Fibroblast of upper back skin (primary cell): Measurements from ENCODE around the gene AFF1.
"Not testable (repeated sequence)": the region's sequence is repeated elsewhere in the genome, so short reads cannot be mapped to it uniquely, and the experiment has no call there.

Source experiments
- DNase-seq: peaks from one replicate; pipeline ENCODE4 v3.0.0-alpha.2; 2013

The AFF1 gene

DNA sequence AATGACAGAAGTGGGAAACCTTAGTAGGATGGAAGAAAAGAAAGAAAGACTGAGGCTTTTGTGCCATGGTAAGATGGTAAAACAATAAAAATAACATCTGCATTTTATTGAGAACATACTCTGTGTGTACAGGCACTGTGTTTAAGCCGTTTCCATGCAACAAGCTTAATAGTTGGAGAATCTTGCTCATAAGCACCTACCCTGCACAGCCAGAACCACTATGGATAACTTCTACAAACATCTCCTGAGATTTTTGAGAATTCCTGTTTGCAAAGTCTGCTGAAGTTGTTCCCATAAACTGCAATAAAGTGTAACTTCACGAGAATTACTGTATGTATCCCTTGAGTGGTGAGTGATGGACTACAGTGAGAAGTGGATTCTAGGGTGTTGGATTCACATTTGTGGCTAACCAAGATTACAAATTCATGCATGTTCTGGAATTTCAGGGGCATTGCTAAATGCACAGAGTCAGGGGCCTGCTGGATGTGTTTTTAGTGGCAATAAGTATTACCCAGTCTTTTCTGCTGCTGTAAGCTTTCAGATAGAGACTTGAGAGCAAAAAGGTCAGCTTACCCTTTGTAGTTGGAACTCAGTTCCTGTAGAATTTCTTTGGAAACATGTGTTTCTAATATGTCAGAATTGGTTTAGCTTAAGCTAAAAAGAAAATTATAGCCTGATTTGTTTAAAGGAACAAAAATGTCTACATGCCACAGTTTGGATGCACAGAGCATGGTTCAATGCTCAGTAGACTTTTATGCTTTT, 132.5 kb downstream of the AFF1 start:
- peak; percentile 74 for DNase-seq

DNA sequence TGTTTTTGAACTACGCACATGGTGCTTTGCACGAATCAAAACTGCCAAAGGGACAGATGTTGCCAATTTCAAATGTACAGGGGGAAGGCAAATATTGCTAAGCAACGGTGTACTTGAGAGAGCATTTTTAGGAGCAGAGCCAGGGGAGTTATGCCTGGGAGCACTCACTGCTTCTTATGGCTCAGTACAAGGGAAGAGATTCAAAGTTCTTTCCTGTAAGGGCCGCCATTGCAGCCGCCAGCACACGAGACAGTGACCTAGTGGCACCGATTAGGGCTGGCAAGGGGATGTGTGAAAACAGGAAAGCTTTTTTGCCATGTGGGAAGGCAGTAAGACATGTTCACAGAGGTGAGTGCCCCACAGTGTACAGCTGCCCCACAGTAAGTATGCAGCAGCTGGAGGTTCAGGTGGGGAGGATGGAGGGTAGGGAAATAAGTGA, 133.8 kb downstream of the AFF1 start:
- peak; percentile 52 for DNase-seq

DNA sequence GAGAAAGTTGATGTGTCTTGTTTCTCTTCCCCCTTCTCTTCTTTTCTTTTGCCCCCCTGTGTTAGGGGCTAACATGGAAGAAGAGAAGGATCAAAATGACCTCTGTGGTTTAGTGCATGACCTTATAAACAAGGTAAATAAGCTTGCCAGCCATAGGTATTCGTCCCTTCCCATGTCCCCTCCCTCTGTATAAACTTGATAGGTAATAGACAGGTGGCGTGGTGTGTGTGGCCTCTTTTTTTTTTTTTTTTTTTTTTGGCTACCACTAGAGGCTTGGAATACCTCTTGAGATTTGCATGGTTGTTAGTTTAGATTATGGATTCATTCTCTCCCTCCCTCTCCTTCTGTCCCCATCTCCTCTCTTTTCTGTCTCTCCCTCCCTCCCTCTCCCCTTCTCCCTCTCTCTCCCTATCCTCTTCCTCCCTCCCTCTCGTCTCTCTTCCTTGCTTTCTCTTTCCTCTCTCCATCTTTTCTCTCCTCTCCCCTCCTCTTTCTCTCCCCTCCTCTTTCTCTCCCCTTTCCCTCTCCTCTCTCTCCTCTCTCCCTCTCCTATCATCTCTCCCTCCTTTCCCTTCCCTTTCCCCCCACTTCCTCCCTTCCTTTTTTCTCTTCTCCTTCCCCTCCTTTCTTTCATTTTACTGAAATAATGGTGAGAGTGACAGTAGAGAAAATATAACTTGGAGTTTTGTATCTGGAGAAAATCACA, 134.4 kb downstream of the AFF1 start:
- DNase-seq, result no peak

DNA sequence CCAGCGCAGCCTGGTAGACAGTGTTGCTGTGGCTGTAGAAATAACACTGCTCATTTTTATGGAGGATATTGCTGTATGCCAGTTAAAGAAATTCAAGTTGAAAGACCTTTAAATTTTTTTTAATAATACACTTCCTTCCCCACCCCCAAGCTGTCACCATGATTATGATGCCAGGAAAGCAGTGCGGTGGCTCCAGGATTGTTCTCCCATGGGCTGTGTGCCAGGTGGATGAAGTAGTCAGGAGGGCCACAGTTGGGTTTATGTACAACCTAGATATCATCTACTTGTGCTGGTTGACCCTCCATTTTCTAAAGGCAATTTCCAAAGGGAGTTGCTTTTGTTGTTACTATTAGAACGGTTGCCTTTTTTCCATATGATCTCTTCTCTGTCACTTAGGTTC, 136.6 kb downstream of the AFF1 start:
- DNase-seq, result no peak

DNA sequence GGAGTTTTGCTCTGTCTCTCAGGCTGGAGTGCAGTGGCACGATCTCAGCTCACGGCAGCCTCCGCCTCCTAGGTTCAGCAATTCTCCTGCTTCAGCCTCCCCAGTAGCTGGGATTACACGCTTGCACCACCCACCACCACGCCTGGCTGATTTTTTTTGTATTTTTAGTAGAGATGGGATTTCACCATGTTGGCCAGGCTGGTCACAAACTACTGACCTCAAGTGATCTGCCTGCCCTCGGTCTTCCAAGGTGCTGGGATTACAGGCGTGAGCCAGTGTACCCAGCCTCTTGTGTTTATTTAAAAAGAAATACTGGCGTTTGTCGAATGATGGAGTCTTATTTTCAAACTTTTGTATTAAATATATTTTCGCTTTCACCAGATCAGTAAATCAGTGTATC, 137.7 kb downstream of the AFF1 start:
- DNase-seq, result not testable (repeated sequence)

DNA sequence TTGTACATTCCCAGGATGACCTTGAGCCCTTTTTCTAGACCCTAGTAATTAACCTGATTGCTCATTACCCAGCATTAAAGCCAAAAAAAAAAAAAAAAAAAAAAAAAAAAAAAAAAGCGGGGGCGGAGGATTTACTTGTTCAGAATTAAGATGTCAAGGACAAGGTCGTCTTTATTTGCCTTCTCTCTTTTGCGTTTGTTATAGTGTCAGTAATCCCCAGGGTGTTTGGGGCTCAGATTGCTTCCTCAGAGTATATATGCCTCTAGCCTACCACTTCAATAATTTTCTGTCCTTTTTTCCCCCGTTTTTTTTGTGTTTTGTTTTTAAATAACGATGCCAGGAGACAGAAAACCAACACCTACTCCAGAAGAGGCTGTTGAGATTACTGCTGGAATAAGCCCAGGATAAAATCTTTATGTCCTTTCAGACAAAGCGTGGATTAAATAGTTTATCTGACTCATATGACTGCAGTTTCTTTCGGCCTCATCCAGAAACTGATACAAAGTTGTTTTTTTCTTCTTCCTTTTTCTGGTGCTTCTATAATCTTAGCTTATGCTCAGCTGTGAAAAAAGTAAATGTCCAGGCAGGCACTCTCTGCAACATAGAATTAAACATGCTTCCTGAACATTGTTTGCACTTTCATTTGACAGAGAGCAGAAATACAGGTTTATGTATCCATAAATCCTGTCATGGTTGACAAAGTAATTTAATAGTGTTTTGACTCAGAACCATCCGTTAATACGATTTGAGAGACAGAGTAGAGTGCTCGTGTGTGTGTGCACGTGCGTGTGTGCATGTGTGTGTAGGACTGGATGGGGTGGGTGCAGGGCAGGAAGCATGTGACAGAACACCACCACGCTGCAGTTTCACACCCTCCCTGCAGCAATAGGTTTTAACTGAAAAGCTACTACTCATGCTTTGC, 138.6 kb downstream of the AFF1 start:
- peak; percentile 18 for DNase-seq

DNA sequence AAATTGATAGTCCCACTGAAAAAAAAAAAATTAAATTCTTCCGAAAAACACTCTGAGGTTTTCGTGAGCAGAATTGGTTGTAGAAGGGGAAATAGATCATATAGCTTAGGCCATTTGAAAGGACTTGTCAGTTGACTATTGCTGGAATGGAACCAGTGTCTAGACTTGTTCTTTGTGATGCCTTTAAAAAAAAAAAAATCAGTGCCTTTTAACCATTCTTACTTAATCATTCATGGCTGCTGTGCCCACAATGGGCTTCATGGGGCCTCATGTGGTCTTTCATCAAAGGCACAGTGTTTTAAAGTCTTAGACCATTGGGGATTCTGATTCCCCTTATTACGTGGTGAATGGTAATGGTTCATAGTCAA, 139.3 kb downstream of the AFF1 start:
- peak; percentile 7 for DNase-seq

DNA sequence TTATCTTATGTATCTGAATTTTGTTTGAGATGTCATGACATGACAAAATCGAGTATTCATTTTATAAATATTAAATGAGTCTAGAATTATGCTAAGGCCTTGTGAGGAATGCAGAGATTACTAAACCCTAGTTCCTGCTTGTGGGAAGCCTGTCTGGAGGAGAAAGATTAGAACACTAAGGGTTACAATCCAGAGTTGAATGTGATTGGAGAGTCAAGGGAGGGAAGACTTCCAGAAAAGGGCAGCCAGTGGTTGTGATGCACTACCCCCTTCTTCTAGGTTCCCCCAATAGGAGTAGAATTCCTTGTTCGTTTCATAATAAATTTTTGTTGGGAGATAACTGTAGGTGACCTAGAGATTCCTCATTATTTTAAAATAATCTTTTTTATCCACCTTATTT, 141.1 kb downstream of the AFF1 start:
- no peak for DNase-seq

DNA sequence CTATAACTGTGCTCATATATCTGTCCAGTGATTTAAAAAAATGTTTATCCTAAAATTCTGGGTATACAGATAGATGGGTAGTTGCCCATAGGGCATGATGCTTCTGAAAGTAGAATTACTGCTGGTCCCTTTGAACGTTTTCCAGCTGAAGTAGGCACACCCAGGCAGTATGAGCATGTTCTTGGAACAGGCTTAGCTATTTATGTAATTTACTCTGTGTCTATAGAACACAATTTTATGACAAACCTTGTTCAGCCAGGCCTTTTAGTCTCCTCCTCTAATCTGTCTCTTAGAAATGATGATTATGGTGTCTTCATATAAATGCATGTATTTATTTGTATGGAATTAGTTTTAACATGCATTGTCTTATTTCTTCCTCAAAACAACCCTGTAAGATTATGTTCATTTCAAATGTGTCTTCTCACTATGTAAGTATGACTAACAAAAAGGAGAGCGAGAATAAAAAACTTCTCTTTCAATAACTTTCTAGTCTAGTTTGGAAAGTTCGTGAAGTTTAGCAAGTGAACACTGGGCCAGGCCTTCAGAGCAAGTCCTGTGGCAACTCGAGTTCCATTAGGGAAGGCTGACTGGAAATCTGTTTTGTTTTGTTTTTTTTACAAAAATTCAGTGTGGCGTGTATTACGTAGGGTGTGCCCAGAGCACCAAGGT, 142.0 kb downstream of the AFF1 start:
- DNase-seq, result no peak

DNA sequence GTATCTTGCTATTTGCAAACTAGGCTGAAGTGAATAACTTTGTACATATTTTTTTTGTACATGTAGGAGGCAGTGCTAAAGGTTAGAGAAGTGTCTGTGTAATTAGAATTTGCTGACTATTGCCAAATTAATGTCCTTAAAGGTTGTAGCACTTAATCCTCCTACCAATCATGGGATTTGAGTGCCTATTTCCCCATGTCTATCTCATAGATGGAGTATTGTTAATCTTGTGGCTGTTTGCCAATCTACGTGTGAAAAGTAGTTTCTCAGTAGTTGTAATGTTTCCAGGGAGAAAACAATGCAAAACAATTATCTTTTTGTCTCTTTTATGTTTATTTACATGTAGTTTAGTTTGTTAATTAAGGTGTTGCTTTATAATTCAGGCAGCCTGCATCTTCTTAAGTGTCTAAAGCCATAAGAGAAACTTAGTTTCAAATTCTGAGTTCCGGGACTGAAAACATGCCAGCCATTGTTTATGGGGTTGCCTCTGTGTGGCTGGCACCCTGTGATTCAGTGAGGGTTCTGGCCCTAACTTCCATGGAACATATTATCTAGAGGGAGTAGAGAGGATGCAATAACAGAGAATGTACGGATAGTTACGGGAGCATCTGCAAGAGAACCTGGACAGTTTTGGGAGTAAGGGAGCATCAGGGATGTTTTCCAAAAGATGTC, 143.2 kb downstream of the AFF1 start:
- no peak for DNase-seq

DNA sequence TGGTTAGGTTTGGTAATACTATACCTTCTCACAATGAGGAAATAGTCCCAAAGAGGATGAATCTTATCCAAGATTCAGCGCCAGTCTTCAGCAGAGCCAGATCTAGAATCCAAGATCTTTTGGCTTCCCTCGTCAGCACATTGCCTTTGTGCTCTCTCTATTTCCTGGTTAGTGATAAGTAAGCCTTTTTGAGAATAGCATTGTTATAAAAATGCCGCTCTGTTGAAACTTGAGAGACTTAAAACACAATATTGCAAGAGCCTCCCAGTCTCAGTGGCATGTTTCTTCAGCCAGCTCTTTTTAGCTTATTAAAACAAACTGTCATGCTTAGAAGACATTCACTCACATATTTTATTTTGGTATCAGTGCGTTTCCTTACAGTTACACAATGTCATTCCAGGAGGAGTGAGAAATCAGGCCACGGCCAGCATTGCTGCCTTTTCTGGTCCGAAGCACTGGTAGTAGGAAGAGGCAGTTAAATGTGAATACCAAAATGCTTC, 144.2 kb downstream of the AFF1 start:
- DNase-seq, result peak; percentile 57

DNA sequence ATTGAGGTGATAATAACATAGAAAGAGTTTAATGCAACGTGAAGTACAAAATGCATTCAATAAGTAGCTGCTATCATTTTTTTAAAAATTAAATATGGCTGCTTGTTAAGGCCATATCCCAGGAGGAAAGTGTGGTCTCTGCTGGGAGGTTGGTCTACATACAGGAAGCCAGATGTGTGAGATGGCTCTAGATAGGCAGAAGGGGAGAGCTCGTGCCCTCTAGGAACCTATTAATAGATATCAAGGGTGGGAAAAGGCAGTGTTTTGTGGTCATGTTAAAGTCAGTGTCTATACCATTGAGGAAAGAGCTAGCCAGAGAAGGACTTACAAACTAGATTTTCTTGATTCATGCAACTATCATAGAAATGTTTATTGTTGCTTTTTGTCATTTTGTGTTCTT, 145.2 kb downstream of the AFF1 start:
- no peak for DNase-seq

DNA sequence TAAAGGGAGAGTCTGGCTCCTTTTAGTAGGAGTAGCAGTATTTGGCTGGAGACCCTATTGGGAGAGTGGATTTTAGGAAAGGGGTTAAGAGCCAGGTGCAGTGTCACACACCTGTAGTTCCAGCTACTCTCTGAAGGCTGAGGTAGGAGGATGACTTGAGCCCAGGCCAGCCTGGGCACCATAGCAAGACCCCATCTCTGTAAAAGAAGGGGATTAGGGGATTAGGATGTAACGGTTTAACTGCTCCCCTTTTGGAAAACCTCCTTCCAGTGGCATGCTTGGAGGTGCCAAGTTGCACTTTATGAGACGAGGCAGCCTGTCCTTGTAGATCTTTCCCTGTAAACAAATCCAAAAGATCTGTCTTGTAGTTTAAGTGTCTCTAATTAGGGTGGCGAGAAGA, 145.7 kb downstream of the AFF1 start:
- DNase-seq, result no peak

DNA sequence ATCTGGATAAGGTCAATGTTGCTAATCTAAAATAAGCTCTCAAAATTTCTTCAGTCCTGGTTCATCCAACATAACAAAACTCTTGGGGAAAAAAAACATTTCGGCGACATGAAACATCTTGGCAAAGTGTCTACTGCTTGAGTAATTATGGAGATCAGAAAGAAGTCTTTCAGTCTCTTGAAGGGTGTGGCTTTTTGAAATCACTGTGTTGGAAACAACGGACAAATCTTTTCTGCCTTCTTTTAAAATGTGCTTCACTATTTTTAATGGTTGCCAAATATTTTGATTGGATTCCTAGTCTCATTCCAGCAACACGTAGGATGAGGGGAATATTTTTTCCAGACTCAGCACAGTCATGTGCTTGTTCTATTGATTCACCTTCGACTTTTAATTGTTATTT, 147.0 kb downstream of the AFF1 start:
- no peak for DNase-seq

DNA sequence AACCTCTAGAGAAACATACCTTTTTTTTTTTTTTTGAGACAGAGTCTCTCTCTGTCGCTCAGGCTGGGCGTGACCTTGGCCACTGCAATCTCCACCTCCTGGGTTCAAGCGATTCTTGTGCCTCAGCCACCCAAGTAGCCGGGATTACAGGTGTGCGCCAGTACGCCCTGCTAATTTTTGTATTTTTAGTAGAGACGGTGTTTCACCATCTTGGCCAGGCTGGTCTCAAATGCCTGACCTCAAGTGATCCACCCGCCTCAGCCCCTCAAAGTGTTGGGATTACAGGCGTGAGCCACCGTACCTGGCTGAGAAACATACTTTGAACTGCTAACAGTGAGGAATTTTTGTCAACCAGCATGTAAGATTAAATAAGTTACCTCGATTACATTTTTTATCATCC, 150.9 kb downstream of the AFF1 start:
- not testable (repeated sequence) for DNase-seq

DNA sequence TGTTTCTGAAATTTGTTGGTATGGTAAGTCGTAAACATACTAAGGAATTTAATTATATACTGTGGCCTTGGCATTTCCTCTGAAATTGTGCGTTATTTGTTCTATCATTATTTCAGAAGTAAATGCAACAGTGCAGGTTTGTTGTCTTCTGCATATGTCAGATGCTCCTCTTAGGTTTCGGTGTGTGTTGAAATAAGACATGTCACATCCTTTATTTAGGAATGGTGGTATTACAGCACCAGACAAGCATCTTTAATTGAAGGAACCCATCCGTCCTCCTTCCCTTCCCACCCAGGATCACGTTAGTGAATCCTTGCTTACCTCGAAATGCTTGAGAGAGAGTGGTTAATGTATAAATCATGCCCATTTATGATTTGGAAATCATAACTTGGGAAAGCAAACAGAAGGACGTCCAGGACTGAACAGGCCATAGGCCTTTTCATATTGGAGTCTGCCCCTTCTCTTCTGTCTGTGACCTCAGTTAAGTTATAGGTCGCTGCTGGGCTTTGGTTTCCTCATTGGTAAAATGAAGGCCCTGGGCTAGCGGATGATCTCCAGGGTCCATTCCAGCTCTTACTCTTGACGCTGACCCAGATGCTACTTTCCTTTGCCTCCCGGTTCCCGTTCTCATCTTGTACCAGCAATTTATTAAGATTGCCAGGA, 151.5 kb downstream of the AFF1 start:
- DNase-seq, result no peak

DNA sequence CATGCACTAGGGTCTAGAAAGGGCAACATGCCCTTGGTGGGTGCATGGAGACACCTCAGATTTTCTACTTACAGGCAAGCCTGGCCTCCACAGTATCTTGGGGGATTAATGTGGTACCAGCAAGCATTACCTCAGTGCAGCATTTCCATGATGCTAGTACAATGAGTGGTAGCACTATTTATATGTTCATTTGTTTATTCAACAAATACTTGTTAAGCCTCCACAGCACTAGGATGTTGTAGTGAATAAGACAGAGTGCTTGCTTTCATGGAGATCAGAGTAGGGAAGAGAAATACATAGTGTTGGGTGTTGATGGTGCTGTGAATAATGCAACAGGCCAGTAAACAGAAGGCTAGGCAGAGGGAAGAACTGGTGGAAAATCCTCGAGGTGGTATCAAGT, 152.2 kb downstream of the AFF1 start:
- DNase-seq, result no peak

DNA sequence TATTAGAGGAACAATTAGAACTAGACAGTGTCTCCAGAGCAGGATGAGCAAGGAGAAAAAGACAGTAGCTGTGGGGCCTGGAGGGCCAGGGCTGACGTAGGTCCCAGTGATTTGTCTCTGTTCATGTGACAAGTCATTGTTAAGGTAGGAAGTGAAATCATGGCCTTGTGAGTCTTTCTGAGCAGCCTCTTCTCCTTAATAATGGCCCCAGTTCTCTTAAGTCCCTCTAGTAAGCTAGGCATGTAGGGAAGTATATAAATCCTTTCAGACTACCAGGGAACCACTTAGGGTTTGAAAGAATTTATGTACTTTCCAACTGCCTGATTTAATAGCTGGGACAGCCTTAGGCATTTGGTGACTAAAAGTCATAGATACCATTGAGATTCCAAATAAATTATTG, 152.6 kb downstream of the AFF1 start:
- DNase-seq, result no peak

DNA sequence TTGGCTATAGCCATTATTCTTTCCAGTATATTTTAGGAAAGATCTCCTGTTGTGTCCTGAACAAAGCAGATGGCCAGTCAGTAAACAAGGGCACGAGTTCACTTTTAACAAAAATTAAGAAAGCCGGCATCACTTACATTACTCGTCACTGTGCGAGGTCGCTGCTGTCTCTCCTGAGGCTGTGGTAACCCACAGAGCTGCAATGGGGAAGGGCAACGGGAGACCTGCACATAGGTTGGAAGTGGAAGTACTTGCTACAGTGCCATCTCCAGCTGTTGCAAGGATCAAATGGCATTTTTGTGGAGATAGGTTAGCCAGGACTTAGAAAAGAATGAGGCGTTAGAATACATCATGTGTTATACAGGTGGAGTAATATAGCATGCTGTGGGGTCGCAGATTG, 153.4 kb downstream of the AFF1 start:
- no peak for DNase-seq

DNA sequence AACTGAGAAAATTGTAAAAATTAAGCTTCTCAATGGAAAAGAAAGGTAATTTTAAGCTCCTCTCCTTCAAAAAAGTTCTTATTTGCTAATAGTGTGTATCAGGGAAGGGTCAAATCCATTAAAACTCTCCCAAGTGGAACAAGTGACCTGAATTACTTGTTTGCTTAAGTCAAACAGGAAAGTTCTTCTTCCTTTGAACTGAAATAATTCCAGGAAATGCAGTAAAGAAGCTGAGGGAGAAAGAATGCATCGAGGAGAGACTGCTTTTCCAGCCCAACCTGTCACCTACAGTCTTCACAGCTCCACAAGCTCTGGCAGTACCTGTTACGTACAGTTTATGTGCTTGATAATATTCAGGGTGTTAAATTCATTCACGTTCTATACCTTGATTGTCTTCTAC, 154.6 kb downstream of the AFF1 start:
- no peak for DNase-seq

DNA sequence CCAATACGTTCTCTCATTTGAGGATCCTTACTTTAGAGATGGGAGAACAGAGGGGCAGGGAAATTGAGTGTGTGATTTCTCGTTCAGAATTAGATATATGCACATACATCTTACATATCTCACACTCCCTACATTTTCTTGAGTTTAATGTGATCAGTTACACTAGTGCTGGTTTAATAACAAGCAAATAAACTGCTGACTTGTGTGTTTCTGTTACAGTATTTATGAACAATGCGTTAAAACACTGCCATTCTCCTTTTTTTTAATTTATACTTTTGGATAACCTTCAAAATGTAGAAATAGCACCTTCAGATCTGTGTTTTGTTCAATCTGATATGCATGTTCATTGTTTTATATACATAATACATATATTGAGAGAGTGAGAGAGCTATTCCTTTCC, 155.5 kb downstream of the AFF1 start:
- no peak for DNase-seq
